HG02938 (cell line): ENCODE results near the gene PAPSS2.
"Not testable (repeated sequence)": the region's sequence is repeated elsewhere in the genome, so short reads cannot be mapped to it uniquely, and the experiment has no call there.

Experiments
- ATAC-seq: cut with Tn5 transposase; IDR thresholded peaks from one replicate; pipeline ENCODE4 v1.9.1; 2021; ENCODE audit warnings: mild to moderate bottlenecking, moderate library complexity; ENCODE audit not compliant: unreplicated experiment

PAPSS2 gene

GRCh38 chr10:87702260-87702972, 42.7 kb downstream of the PAPSS2 start:
- ATAC-seq, result no peak

GRCh38 chr10:87702973-87703294, 43.3 kb downstream of the PAPSS2 start:
- ATAC-seq, result no peak

GRCh38 chr10:87703771-87704170, 44.1 kb downstream of the PAPSS2 start:
- no peak for ATAC-seq

GRCh38 chr10:87705339-87705738, 45.7 kb downstream of the PAPSS2 start:
- ATAC-seq, result no peak

GRCh38 chr10:87706731-87707130, 47.1 kb downstream of the PAPSS2 start:
- ATAC-seq, result no peak

- no peak for ATAC-seq
Measured at GRCh38 chr10:87707254-87707653, 47.6 kb downstream of the PAPSS2 start.

GRCh38 chr10:87712913-87713616, 53.4 kb downstream of the PAPSS2 start:
- ATAC-seq, result no peak

GRCh38 chr10:87713707-87714106, 54.0 kb downstream of the PAPSS2 start:
- ATAC-seq, result no peak

- ATAC-seq, result no peak
Measured at GRCh38 chr10:87715552-87716347, 56.1 kb downstream of the PAPSS2 start.

GRCh38 chr10:87716348-87716670, 56.6 kb downstream of the PAPSS2 start:
- no peak for ATAC-seq

- ATAC-seq, result no peak
Measured at GRCh38 chr10:87720665-87721064, 61.0 kb downstream of the PAPSS2 start.

GRCh38 chr10:87721781-87722180, 62.1 kb downstream of the PAPSS2 start:
- ATAC-seq, result no peak

GRCh38 chr10:87722716-87723115, 63.0 kb downstream of the PAPSS2 start:
- ATAC-seq, result no peak

GRCh38 chr10:87723500-87723899, 63.8 kb downstream of the PAPSS2 start:
- no peak for ATAC-seq

GRCh38 chr10:87724789-87725188, 65.1 kb downstream of the PAPSS2 start:
- ATAC-seq, result no peak

GRCh38 chr10:87729940-87730339, 70.3 kb downstream of the PAPSS2 start:
- no peak for ATAC-seq

- ATAC-seq, result no peak
Measured at GRCh38 chr10:87733081-87733480, 73.4 kb downstream of the PAPSS2 start.

GRCh38 chr10:87734987-87735827, 75.5 kb downstream of the PAPSS2 start:
- no peak for ATAC-seq

- not testable (repeated sequence) for ATAC-seq
Measured at GRCh38 chr10:87738253-87738652, 78.6 kb downstream of the PAPSS2 start.

GRCh38 chr10:87739703-87740102, 80.0 kb downstream of the PAPSS2 start:
- ATAC-seq, result no peak

GRCh38 chr10:87740254-87740655, 80.6 kb downstream of the PAPSS2 start:
- ATAC-seq, result no peak
